Left lung (tissue), 10 donors: ENCODE measurements around the gene HIVEP1. TPM values are rescaled to one million over a fixed set of nuclear protein-coding genes. Genes with fewer than 3 reads are reported as not detected.

ENCODE experiments used
- ATAC-seq: fragments of 200-7000 bp; cut with Tn5 transposase; one replicate; pipeline ENCODE4 v1.9.1; 2020; ENCODE audit warnings: moderate library complexity
- DNase-seq, 4 donors: peaks; one replicate each; pipeline ENCODE4 v3.0.0-alpha.2; 2013 to 2020
- H3K27ac ChIP-seq, 2 donors: fragments of 200-600 bp; sonication (generic) in 1 of 2; one replicate each; pipeline versions ENCODE4 v1.5.0 to v1.8.0; 2020 to 2021
- H3K27me3 ChIP-seq, 2 donors: fragments of 200-600 bp; sonication (generic) in 1 of 2; one replicate each; pipeline versions ENCODE4 v1.5.0 to v1.8.0; 2020 to 2021
- H3K36me3 ChIP-seq, 2 donors: fragments of 200-600 bp; sonication (generic) in 1 of 2; one replicate each; pipeline versions ENCODE4 v1.5.0 to v1.8.0; 2020 to 2021
- H3K4me1 ChIP-seq, 2 donors: fragments of 200-600 bp; one replicate each; pipeline ENCODE4 v1.8.0; 2021
- H3K4me3 ChIP-seq, 2 donors: fragments of 200-600 bp; sonication (generic) in 1 of 2; one replicate each; pipeline versions ENCODE4 v1.5.0 to v1.8.0; 2020 to 2021; ENCODE audit warnings: mild to moderate bottlenecking in 1 of 2
- H3K9me3 ChIP-seq, 2 donors: fragments of 200-600 bp; sonication (generic) in 1 of 2; one replicate each; pipeline versions ENCODE4 v1.5.0 to v1.8.0; 2020 to 2021
- intact Hi-C, 2 donors: fragments of 100-400 bp; cut with DNase I; formaldehyde crosslinking; loops; one replicate each; pipeline versions ENCODE4 v1.11.2 to v1.14.2; 2022
- polyA plus RNA-seq, 6 donors: library from polyadenylated mRNA; unstranded; fragments of 120-200 nt; gene quantifications; one replicate each; pipeline ENCODE4 v1.2.1, GENCODE V29; 2013; ENCODE audit not compliant: insufficient read length in 6 of 6
- total RNA-seq, 2 donors: library from RNA; stranded (reverse); fragmentation: NEBNext Ultra II Directional; extraction: Animal tissue kit (Norgen Biotek cat#: 25700); gene quantifications; one replicate each; pipeline ENCODE4 v1.2.1, GENCODE V29; 2021
- TF ChIP-seq, protein P1 (sequence below), 2 donors: fragments of 200-600 bp; sonication (generic) in 1 of 2; IDR thresholded peaks; one replicate each; pipeline versions ENCODE4 v1.5.0 to v1.8.0; 2021; ENCODE audit warnings: antibody characterized with exemption in 2 of 2
- donor health status: DM: no; HTN: yes; CAD: no.
- donor health status: DM: no; HTN: no; CAD: no.

The HIVEP1 gene
- total and polyA plus RNA-seq, 8 donors: 24.1 to 35.9 (median 29.0) TPM

DNA sequence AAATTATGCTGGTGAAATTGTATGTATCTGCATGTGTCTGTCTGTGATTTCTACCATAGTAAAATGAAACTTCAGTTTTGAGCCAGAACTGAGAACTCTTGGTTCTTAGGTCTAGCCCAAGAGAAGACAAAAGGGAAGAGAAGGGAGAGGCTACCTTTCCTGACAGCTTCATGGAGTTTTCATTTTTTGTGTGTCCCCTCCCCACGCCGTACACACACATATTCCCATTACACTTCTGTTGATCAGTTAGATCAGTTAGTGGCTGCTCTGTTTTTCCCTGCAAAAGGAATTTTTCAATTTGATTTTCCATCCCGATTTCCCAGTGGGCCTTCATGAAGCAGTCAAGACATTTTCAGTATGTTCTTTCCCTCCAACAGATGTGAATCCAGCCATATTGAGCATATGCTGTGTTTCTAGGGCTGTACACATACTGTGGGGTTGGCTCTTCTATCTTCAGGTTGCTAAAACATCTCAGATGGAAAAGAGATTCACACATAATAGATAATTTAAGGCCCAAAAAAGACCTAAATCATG lies 52.5 kb downstream of the HIVEP1 start:
- Histone ChIP-seq H3K36me3 (no peaks in the 10 kb centered on the region), H3K4me1 (peaks cover 0 to 23% of the 10 kb centered on the region in 2 donors), H3K27me3 (no peaks in the 10 kb centered on the region), H3K27ac (no peak overlapping the region), H3K4me3 (no peak overlapping the region), H3K9me3 (no peaks in the 10 kb centered on the region)
- TF ChIP-seq, protein P1, sequence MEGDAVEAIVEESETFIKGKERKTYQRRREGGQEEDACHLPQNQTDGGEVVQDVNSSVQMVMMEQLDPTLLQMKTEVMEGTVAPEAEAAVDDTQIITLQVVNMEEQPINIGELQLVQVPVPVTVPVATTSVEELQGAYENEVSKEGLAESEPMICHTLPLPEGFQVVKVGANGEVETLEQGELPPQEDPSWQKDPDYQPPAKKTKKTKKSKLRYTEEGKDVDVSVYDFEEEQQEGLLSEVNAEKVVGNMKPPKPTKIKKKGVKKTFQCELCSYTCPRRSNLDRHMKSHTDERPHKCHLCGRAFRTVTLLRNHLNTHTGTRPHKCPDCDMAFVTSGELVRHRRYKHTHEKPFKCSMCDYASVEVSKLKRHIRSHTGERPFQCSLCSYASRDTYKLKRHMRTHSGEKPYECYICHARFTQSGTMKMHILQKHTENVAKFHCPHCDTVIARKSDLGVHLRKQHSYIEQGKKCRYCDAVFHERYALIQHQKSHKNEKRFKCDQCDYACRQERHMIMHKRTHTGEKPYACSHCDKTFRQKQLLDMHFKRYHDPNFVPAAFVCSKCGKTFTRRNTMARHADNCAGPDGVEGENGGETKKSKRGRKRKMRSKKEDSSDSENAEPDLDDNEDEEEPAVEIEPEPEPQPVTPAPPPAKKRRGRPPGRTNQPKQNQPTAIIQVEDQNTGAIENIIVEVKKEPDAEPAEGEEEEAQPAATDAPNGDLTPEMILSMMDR (IDR thresholded peaks at IDR 0.05): no peak
- intact Hi-C loops: no loop called here
- no peak for ATAC-seq
- DNase-seq: no peak

DNA sequence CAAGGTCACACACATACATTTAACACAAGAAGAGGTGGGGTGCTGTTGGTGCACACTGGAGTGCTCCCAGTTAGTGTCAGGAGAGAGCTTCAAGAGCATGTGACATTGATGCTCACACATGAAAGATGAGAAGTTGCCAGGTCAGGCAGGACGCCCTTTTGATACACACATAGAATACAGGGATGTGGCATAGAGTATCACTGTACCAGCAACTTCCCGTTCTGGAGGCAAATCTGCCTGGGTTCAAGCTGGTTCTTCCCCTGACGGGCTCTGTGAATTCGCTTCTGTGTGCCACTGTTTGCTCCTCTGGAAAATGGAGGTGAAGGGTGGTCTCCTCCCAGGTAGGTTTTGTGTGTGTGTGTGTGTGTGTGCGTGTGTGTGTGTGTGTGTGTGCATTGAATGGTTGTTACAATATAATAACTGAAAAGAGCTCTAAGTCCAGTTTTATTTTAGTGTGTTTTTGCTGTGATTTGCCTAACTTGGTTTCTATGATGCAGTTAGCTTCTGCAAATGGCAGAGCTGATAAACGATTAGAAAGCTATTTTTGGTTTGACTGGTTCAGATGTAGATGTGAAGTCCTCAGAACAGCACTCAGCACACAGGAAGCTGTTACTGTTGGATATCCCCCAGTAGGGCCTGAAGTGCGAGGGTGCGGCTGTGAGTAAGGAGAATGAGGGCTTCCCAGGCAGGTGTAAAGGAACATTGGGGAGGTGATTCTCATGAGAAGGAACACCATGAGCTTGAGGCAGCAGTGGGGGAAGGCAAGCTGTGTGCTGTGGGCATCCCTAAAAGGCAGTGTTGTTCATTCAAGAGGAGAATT lies 53.4 kb downstream of the HIVEP1 start:
- peak in 1 of 4 donors; percentile 66 for DNase-seq
- H3K27me3 ChIP-seq: no peaks in the 10 kb centered on the region
- no peaks in the 10 kb centered on the region for H3K9me3 ChIP-seq
- peaks cover 0 to 19% of the 10 kb centered on the region in 2 donors for H3K4me1 ChIP-seq
- no peaks in the 10 kb centered on the region for H3K36me3 ChIP-seq
- TF ChIP-seq, protein P1 (IDR thresholded peaks at IDR 0.05): no peak
- no peak overlapping the region for H3K27ac ChIP-seq
- intact Hi-C loops: no loop called here
- H3K4me3 ChIP-seq: no peak overlapping the region
- ATAC-seq: peak; percentile 87

DNA sequence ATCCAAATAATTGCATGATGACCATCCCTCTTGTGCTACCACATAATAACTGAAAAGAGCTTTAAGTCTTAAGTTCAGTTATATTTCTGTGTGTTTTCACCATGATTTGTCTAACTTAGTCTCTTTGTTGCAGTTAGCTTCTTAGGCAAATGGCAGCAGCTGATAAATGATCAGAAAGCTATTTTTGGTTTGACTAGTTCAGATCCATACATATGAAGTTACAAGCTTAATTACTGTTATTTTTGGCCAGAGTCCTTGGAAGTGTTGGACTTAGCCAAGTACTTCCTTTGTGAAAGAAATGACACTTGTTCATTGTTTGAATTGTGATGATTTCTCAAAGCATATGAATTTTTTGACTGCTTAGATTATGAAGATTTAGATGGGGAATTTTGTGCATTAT lies 54.2 kb downstream of the HIVEP1 start:
- H3K4me1 ChIP-seq: peaks cover 4 to 20% of the 10 kb centered on the region in 2 donors
- no peaks in the 10 kb centered on the region for H3K9me3 ChIP-seq
- no peaks in the 10 kb centered on the region for H3K36me3 ChIP-seq
- ATAC-seq: peak; percentile 20
- TF ChIP-seq, protein P1 (IDR thresholded peaks at IDR 0.05): no peak
- H3K27ac ChIP-seq: no peak overlapping the region
- no peaks in the 10 kb centered on the region for H3K27me3 ChIP-seq
- no peak for DNase-seq
- no peak overlapping the region for H3K4me3 ChIP-seq
- intact Hi-C loops: no loop called here

DNA sequence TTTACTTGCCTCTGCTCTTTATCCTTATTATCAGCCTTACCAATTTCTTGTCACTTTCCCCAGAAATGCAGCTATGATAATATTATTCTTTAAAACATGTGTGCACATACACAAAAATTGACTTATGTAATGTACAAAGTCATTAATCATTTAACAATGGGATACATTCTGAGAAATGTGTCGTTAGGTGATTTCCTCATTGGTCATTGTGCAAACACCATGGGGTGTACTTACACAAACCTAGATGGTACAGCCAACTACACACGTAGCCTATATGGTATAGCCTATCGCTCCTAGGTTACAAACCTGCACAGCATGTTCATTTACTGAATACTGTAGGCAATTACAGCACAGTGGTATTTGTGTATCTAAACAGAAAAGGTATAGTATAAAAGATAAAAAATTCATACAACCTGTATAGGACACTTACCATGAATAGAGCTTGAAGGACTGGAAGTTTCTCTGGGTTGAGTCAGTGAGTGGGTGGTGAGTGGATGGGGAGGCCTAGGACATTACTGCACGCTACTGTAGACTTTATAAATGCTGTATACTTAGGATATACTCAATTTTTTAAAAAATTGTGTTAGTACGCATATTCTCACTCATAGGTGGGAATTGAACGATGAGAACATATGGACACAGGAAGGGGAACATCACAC lies 56.9 kb downstream of the HIVEP1 start:
- no peak for ATAC-seq
- H3K27me3 ChIP-seq: no peaks in the 10 kb centered on the region
- no peak overlapping the region for H3K4me3 ChIP-seq
- H3K27ac ChIP-seq: no peak overlapping the region
- no peaks in the 10 kb centered on the region for H3K9me3 ChIP-seq
- no peak for DNase-seq
- no peaks in the 10 kb centered on the region for H3K36me3 ChIP-seq
- peaks cover 4 to 29% of the 10 kb centered on the region in 2 donors for H3K4me1 ChIP-seq
- TF ChIP-seq, protein P1 (IDR thresholded peaks at IDR 0.05): no peak
- intact Hi-C loops: no loop called here

DNA sequence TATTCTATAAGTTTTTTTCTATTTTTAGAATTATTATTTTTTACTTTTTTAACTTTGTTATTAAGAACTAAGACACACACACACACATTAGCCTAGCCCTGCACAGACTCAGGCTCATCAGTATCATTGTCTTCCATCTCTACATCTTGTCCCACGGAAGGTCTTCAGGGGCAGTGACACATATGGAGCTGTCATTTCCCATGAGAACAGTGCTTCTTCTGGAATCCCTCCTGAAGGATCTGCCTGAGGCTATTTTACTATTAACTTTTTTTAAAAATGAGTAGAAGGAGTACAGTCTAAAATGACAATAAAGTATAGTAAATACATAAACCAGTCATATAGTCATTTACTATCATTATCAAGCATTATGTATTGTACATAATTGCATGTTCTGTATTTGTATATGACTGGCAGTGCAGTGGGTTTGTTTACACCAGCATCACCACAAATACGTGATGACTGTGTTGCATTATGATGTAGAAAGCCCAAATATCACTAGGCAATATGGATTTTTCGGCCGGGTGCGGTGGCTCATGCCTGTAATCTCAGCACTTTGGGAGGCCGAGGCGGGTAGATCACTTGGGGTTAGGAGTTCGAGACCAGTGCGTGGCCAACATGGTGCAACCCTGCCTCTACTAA lies 57.9 kb downstream of the HIVEP1 start:
- peaks cover 4 to 29% of the 10 kb centered on the region in 2 donors for H3K4me1 ChIP-seq
- no peak for DNase-seq
- no peaks in the 10 kb centered on the region for H3K9me3 ChIP-seq
- no peaks in the 10 kb centered on the region for H3K27me3 ChIP-seq
- no peaks in the 10 kb centered on the region for H3K36me3 ChIP-seq
- TF ChIP-seq, protein P1 (IDR thresholded peaks at IDR 0.05): no peak
- ATAC-seq: no peak
- H3K4me3 ChIP-seq: no peak overlapping the region
- intact Hi-C loops: no loop called here
- no peak overlapping the region for H3K27ac ChIP-seq
